Muscle of leg (tissue), 11 donors: ENCODE data around the gene TLDC2. TPM values are rescaled to one million over a fixed set of nuclear protein-coding genes. Genes with fewer than 3 reads are reported as not detected.

Experiments used
- DNase-seq: peaks from one replicate; pipeline ENCODE4 v3.0.0; 2013
- H3K27ac ChIP-seq: one replicate; pipeline ENCODE4 v1.5.1; 2013; ENCODE audit warnings: mild to moderate bottlenecking, low read length, control low read depth
- H3K27me3 ChIP-seq: one replicate; pipeline ENCODE4 v1.6.1; 2013; ENCODE audit warnings: low read length; ENCODE audit not compliant: control insufficient read depth, insufficient read depth
- H3K36me3 ChIP-seq: one replicate; pipeline ENCODE4 v1.6.1; 2013; ENCODE audit warnings: low read length; ENCODE audit not compliant: control insufficient read depth, insufficient read depth
- H3K4me1 ChIP-seq: one replicate; pipeline ENCODE4 v1.6.1; 2013; ENCODE audit warnings: low read length; ENCODE audit not compliant: control insufficient read depth, insufficient read depth
- H3K4me3 ChIP-seq: one replicate; pipeline ENCODE4 v1.5.1; 2013; ENCODE audit warnings: low read length, control low read depth
- H3K9me3 ChIP-seq: replicated peaks from 2 replicates; pipeline ENCODE4 v1.6.1; 2013; ENCODE audit warnings: low read depth, low read length; ENCODE audit not compliant: control insufficient read depth
- WGBS: methylation state at CpG from one replicate; pipeline ENCODE4 v1.1.5; 2013; ENCODE audit warnings: missing lambda C conversion rate; ENCODE audit not compliant: insufficient coverage; 5-methylcytosine and 5-hydroxymethylcytosine counted together
- polyA plus RNA-seq, 8 donors: library from polyadenylated mRNA; unstranded; fragments of 120-200 nt; gene quantifications; one replicate each; pipeline versions ENCODE4 v1.2.1 to v1.2.3, GENCODE V29; 2013; ENCODE audit warnings: inconsistent platforms in 1 of 8, low replicate concordance in 1 of 8; ENCODE audit not compliant: insufficient read length in 8 of 8, insufficient read depth in 1 of 8
- total RNA-seq: library from RNA; stranded (reverse); fragments of 120-200 nt; gene quantifications from one replicate; pipeline ENCODE4 v1.2.4, GENCODE V29; 2013

The TLDC2 gene
- total and polyA plus RNA-seq, 9 donors = 0.04 to 0.45 (median 0.24) TPM; not detected in 1

GRCh38 chr20:36849333-36850065 lies 26.4 kb upstream of the TLDC2 start:
- Histone ChIP-seq H3K4me3 (no peak overlapping the region), H3K27ac (peak overlapping the region; percentile 80), H3K9me3 (peaks cover 4% of the 10 kb centered on the region), H3K36me3 (peaks cover 18% of the 10 kb centered on the region), H3K4me1 (peaks cover 58% of the 10 kb centered on the region), H3K27me3 (no peaks in the 10 kb centered on the region)
- DNase-seq = no peak
- 74% methylated on average over 5 of the region's 9 CpGs for WGBS

- no peak overlapping the region for H3K27ac ChIP-seq
- H3K27me3 ChIP-seq = no peaks in the 10 kb centered on the region
- H3K36me3 ChIP-seq = peaks cover 22% of the 10 kb centered on the region
- WGBS = 90% methylated on average over 5 of the region's 6 CpGs
- no peak for DNase-seq
- no peak overlapping the region for H3K4me3 ChIP-seq
- peaks cover 62% of the 10 kb centered on the region for H3K4me1 ChIP-seq
- H3K9me3 ChIP-seq = peaks cover 4% of the 10 kb centered on the region
Observed at GRCh38 chr20:36850759-36851158, 25.2 kb upstream of the TLDC2 start.

GRCh38 chr20:36851490-36851889 lies 24.4 kb upstream of the TLDC2 start:
- peak overlapping the region; percentile 7 for H3K27ac ChIP-seq
- no peak for DNase-seq
- no peak overlapping the region for H3K4me3 ChIP-seq
- H3K27me3 ChIP-seq = no peaks in the 10 kb centered on the region
- WGBS = no CpG with 5 or more reads among the region's 2 CpGs
- peaks cover 28% of the 10 kb centered on the region for H3K36me3 ChIP-seq
- H3K9me3 ChIP-seq = peaks cover 4% of the 10 kb centered on the region
- peaks cover 66% of the 10 kb centered on the region for H3K4me1 ChIP-seq

- Histone ChIP-seq H3K9me3 (peaks cover 4% of the 10 kb centered on the region), H3K27me3 (no peaks in the 10 kb centered on the region), H3K36me3 (peaks cover 31% of the 10 kb centered on the region), H3K27ac (peak overlapping the region; percentile 35), H3K4me1 (peaks cover 65% of the 10 kb centered on the region), H3K4me3 (no peak overlapping the region)
- no peak for DNase-seq
- WGBS = 73% methylated on average over 11 of the region's 12 CpGs
Observed at GRCh38 chr20:36852187-36852586, 23.8 kb upstream of the TLDC2 start.

- peak; percentile 19 for DNase-seq
- Histone ChIP-seq H3K36me3 (peaks cover 43% of the 10 kb centered on the region), H3K4me1 (peaks cover 61% of the 10 kb centered on the region), H3K27me3 (no peaks in the 10 kb centered on the region), H3K9me3 (peaks cover 4% of the 10 kb centered on the region), H3K4me3 (no peak overlapping the region), H3K27ac (no peak overlapping the region)
- 58% methylated on average over 11 of the region's 21 CpGs for WGBS
Observed at GRCh38 chr20:36854348-36855240, 21.3 kb upstream of the TLDC2 start.

- peak; percentile 43 for DNase-seq
- Histone ChIP-seq H3K9me3 (peaks cover 4% of the 10 kb centered on the region), H3K27ac (peak overlapping the region; percentile 3), H3K4me3 (no peak overlapping the region), H3K36me3 (peaks cover 49% of the 10 kb centered on the region), H3K27me3 (no peaks in the 10 kb centered on the region), H3K4me1 (peaks cover 62% of the 10 kb centered on the region)
- WGBS = 76% methylated on average over 5 of the region's 7 CpGs
Observed at GRCh38 chr20:36855241-36855657, 20.7 kb upstream of the TLDC2 start.

GRCh38 chr20:36856195-36856594 lies 19.7 kb upstream of the TLDC2 start:
- Histone ChIP-seq H3K27me3 (no peaks in the 10 kb centered on the region), H3K4me1 (peaks cover 71% of the 10 kb centered on the region), H3K4me3 (no peak overlapping the region), H3K27ac (peak overlapping the region; percentile 84), H3K9me3 (no peaks in the 10 kb centered on the region), H3K36me3 (peaks cover 56% of the 10 kb centered on the region)
- no CpG with 5 or more reads among the region's 3 CpGs for WGBS
- DNase-seq = peak; percentile 32

- 47% methylated on average over 15 of the region's 17 CpGs for WGBS
Observed at GRCh38 chr20:36856691-36857635, 19.0 kb upstream of the TLDC2 start.

GRCh38 chr20:36859282-36859555 lies 16.7 kb upstream of the TLDC2 start:
- peaks cover 50% of the 10 kb centered on the region for H3K36me3 ChIP-seq
- DNase-seq = no peak
- H3K4me3 ChIP-seq = no peak overlapping the region
- no peak overlapping the region for H3K27ac ChIP-seq
- 56% methylated on average over 3 of the region's 4 CpGs for WGBS
- H3K4me1 ChIP-seq = peaks cover 68% of the 10 kb centered on the region
- H3K9me3 ChIP-seq = no peaks in the 10 kb centered on the region
- H3K27me3 ChIP-seq = no peaks in the 10 kb centered on the region

More at GRCh38 chr20:36856691-36857635, 19.0 kb upstream of the TLDC2 start:
- Histone ChIP-seq H3K36me3 (peaks cover 58% of the 10 kb centered on the region), H3K9me3 (no peaks in the 10 kb centered on the region), H3K27ac (peak overlapping the region; percentile 84), H3K4me3 (no peak overlapping the region), H3K4me1 (peaks cover 76% of the 10 kb centered on the region), H3K27me3 (no peaks in the 10 kb centered on the region)
- peak; percentile 78 for DNase-seq
